IMR-90 (cell line): Measurements from ENCODE around the gene CRCP. TPM values are rescaled to one million over a fixed set of nuclear protein-coding genes. Genes with fewer than 3 reads are reported as not detected.

Experiments
- ATAC-seq: fragments of 200-7000 bp; cut with Tn5 transposase; 2 replicates; pipeline ENCODE4 v1.9.1; 2020; ENCODE audit warnings: low read depth, mild to moderate bottlenecking, moderate library complexity
- BruUV-seq: library from RNA; stranded (reverse); fragments of 400-500 nt; replicated peaks from 2 replicates; lab custom pipeline; 2021; lab: Mats Ljungman, UMichigan
- CTCF ChIA-PET: fragments of 300-600 bp; formaldehyde crosslinking; extraction: SDS; loops from one replicate; lab custom pipeline; 2021; ENCODE audit warnings: antibody characterized with exemption; lab: Yijun Ruan, JAX
- POLR2A ChIA-PET: fragments of 300-600 bp; sonication (Branson Sonifier 250); formaldehyde crosslinking; loops from one replicate; lab custom pipeline; 2022; ENCODE audit warnings: antibody characterized with exemption; ENCODE audit not compliant: unreplicated experiment; lab: Charles Lee
- DNase-seq: peaks from one replicate; pipeline ENCODE4 v3.0.0; 2013
- H2AFZ ChIP-seq: replicated peaks from 2 replicates; pipeline ENCODE3; 2013; ENCODE audit warnings: low read length, mild to moderate bottlenecking; ENCODE audit not compliant: poor library complexity
- H2AK5ac ChIP-seq: 2 replicates; pipeline ENCODE4 v1.6.1; 2013; ENCODE audit warnings: low read depth, low read length, inconsistent platforms
- H2AK9ac ChIP-seq: replicated peaks from 2 replicates; pipeline ENCODE3; 2013; ENCODE audit warnings: mild to moderate bottlenecking, low read depth, low read length, moderate library complexity; ENCODE audit not compliant: poor library complexity
- H2BK120ac ChIP-seq: 2 replicates; pipeline ENCODE4 v1.6.1; 2013; ENCODE audit warnings: low read depth, low read length, inconsistent platforms
- H2BK15ac ChIP-seq: 3 replicates; pipeline ENCODE4 v1.6.1; 2013; ENCODE audit warnings: low read depth, low read length, inconsistent platforms
- H2BK20ac ChIP-seq: 2 replicates; pipeline ENCODE4 v1.6.1; 2013; ENCODE audit warnings: low read depth, mild to moderate bottlenecking, inconsistent platforms, low read length, moderate library complexity
- H2BK5ac ChIP-seq: 2 replicates; pipeline ENCODE4 v1.6.1; 2013; ENCODE audit warnings: mild to moderate bottlenecking, low read depth, low read length, inconsistent platforms; ENCODE audit not compliant: poor library complexity, severe bottlenecking
- H3K14ac ChIP-seq: replicated peaks from 2 replicates; pipeline ENCODE4 v1.6.1; 2013; ENCODE audit warnings: low read depth, low read length, inconsistent platforms
- H3K18ac ChIP-seq: 2 replicates; pipeline ENCODE4 v1.6.1; 2013; ENCODE audit warnings: low read depth, low read length, control low read depth
- H3K23ac ChIP-seq: 2 replicates; pipeline ENCODE4 v1.6.1; 2013; ENCODE audit warnings: low read depth, low read length, inconsistent platforms
- H3K27ac ChIP-seq: 2 replicates; pipeline ENCODE4 v1.5.1; 2013; ENCODE audit warnings: mild to moderate bottlenecking, control low read depth, low read length; ENCODE audit not compliant: insufficient read depth
- H3K27me3 ChIP-seq: 2 replicates; pipeline ENCODE4 v1.6.1; 2013; ENCODE audit warnings: low read length; ENCODE audit not compliant: control insufficient read depth, insufficient read depth
- H3K36me3 ChIP-seq: 2 replicates; pipeline ENCODE4 v1.6.1; 2013; ENCODE audit warnings: low read length, mixed read lengths; ENCODE audit not compliant: control insufficient read depth, insufficient read depth
- H3K4ac ChIP-seq: 2 replicates; pipeline ENCODE4 v1.6.1; 2013; ENCODE audit warnings: low read depth, low read length, inconsistent platforms
- H3K4me1 ChIP-seq: 2 replicates; pipeline ENCODE4 v1.6.1; 2013; ENCODE audit warnings: low read length, mixed read lengths; ENCODE audit not compliant: control insufficient read depth, insufficient read depth
- H3K4me2 ChIP-seq: 2 replicates; pipeline ENCODE4 v1.6.1; 2013; ENCODE audit warnings: low read depth, mild to moderate bottlenecking, control low read depth, low read length, moderate library complexity
- H3K4me3 ChIP-seq: 2 replicates; pipeline ENCODE4 v1.5.1; 2013; ENCODE audit warnings: low read depth, mild to moderate bottlenecking, control low read depth, low read length, moderate library complexity; ENCODE audit not compliant: insufficient read depth
- H3K56ac ChIP-seq: 2 replicates; pipeline ENCODE4 v1.6.1; 2013; ENCODE audit warnings: low read length, inconsistent platforms; ENCODE audit not compliant: insufficient read depth; ENCODE audit errors: extremely low read depth
- H3K79me1 ChIP-seq, 2 experiments: 2 replicates each; pipeline ENCODE4 v1.6.1; 2013; ENCODE audit warnings: low read length in 2 of 2, inconsistent platforms in 1 of 2, low read depth in 1 of 2
- H3K9ac ChIP-seq: 2 replicates; pipeline ENCODE4 v1.6.1; 2013; ENCODE audit warnings: low read depth, low read length, control low read depth
- H3K9me1 ChIP-seq: 2 replicates; pipeline ENCODE4 v1.6.1; 2013; ENCODE audit warnings: low read length, inconsistent platforms; ENCODE audit not compliant: insufficient read depth
- H3K9me3 ChIP-seq: 2 replicates; pipeline ENCODE4 v1.6.1; 2013; ENCODE audit warnings: low read length; ENCODE audit not compliant: control insufficient read depth, insufficient read depth
- H4K20me1 ChIP-seq: 2 replicates; pipeline ENCODE4 v1.6.1; 2013; ENCODE audit warnings: low read length, inconsistent platforms; ENCODE audit not compliant: insufficient read depth
- H4K5ac ChIP-seq: 2 replicates; pipeline ENCODE4 v1.6.1; 2013; ENCODE audit warnings: mild to moderate bottlenecking, low read depth, low read length, control low read depth
- H4K8ac ChIP-seq, 2 experiments: 2 replicates each; pipeline ENCODE4 v1.6.1; 2013; ENCODE audit warnings: low read depth in 2 of 2, low read length in 2 of 2, control low read depth in 1 of 2, inconsistent platforms in 1 of 2
- H4K91ac ChIP-seq: 2 replicates; pipeline ENCODE4 v1.6.1; 2013; ENCODE audit warnings: low read depth, low read length, inconsistent platforms; ENCODE audit not compliant: insufficient read depth
- CEBPB ChIP-seq: IDR thresholded peaks from 2 replicates; pipeline ENCODE4 v1.6.1; 2012; ENCODE audit warnings: low read depth, low read length, improper control_type of control experiment
- CHD1 ChIP-seq: IDR thresholded peaks from 2 replicates; pipeline ENCODE4 v1.6.1; 2012; ENCODE audit warnings: low read depth, low read length, improper control_type of control experiment
- CTCF ChIP-seq: conservative IDR thresholded peaks from 2 replicates; pipeline ENCODE4 v1.5.1; 2012; ENCODE audit warnings: mild to moderate bottlenecking, low read depth, low read length, improper control_type of control experiment
- ELK1 ChIP-seq: fragments of 150-350 bp; IDR thresholded peaks from 2 replicates; pipeline ENCODE4 v1.6.1; 2016; ENCODE audit warnings: low read depth, mild to moderate bottlenecking, low read length, moderate library complexity, borderline replicate concordance
- FOS ChIP-seq: fragments of 150-350 bp; IDR thresholded peaks from 2 replicates; pipeline ENCODE4 v1.6.1; 2016; ENCODE audit warnings: low read depth, low read length
- MAFK ChIP-seq: IDR thresholded peaks from 2 replicates; pipeline ENCODE4 v1.6.1; 2012; ENCODE audit warnings: low read depth, low read length, improper control_type of control experiment
- MAZ ChIP-seq: IDR thresholded peaks from 2 replicates; pipeline ENCODE4 v1.6.1; 2012; ENCODE audit warnings: low read depth, mild to moderate bottlenecking, low read length, improper control_type of control experiment, moderate library complexity, borderline replicate concordance
- MXI1 ChIP-seq: IDR thresholded peaks from 2 replicates; pipeline ENCODE4 v1.6.1; 2012; ENCODE audit warnings: low read depth, mild to moderate bottlenecking, low read length, moderate library complexity, borderline replicate concordance
- POLR2A ChIP-seq: IDR thresholded peaks from 2 replicates; pipeline ENCODE4 v1.6.1; 2012; ENCODE audit warnings: mild to moderate bottlenecking, low read depth, low read length
- RCOR1 ChIP-seq: IDR thresholded peaks from 2 replicates; pipeline ENCODE4 v1.6.1; 2012; ENCODE audit warnings: mild to moderate bottlenecking, low read length, improper control_type of control experiment; ENCODE audit not compliant: insufficient replicate concordance
- RFX5 ChIP-seq: IDR thresholded peaks from 2 replicates; pipeline ENCODE4 v1.8.0; 2012; ENCODE audit warnings: low read depth, mild to moderate bottlenecking, low read length, moderate library complexity
- SMC3 ChIP-seq: fragments of 150-350 bp; IDR thresholded peaks from 2 replicates; pipeline ENCODE4 v1.6.1; 2016; ENCODE audit warnings: low read depth, mild to moderate bottlenecking, antibody characterized with exemption, low read length, moderate library complexity
- USF2 ChIP-seq: fragments of 150-350 bp; IDR thresholded peaks from 2 replicates; pipeline ENCODE4 v1.6.1; 2017; ENCODE audit warnings: mild to moderate bottlenecking, antibody characterized with exemption, low read length, low read depth
- WGBS, 2 experiments: methylation state at CpG; one replicate each; pipeline versions ENCODE4 v1.1.5 to v1.1.7; 2013; ENCODE audit warnings: missing lambda C conversion rate in 2 of 2; ENCODE audit not compliant: insufficient read length in 1 of 2; ENCODE audit errors: extremely low coverage in 2 of 2; 5-methylcytosine and 5-hydroxymethylcytosine counted together
- dilution Hi-C: fragments of 300-500 bp; cut with HindIII; formaldehyde crosslinking; loops from one replicate; pipeline ENCODE4 v1.14.3; 2018; ENCODE audit warnings: low sequenced_read_pairs; ENCODE audit not compliant: unreplicated experiment
- in situ Hi-C: fragments of 300-500 bp; cut with MboI; formaldehyde crosslinking; loops from 3 replicates; pipeline ENCODE4 v1.14.3; 2019; ENCODE audit warnings: low sequenced_read_pairs, inconsistent platforms, mixed read lengths
- intact Hi-C: fragments of 100-400 bp; cut with micrococcal nuclease; formaldehyde crosslinking; loops from 2 replicates; pipeline ENCODE4 v1.10.0; 2022
- polyA plus RNA-seq, 3 experiments: library from polyadenylated mRNA; depleted of rRNA; stranded (reverse); fragments of >200 nt; gene quantifications; 2 replicates each; pipeline ENCODE4 v1.2.3, GENCODE V29; 2012; ENCODE audit warnings: low replicate concordance in 1 of 3
- total RNA-seq: library from RNA; depleted of rRNA; stranded (reverse); fragments of >200 nt; gene quantifications from 2 replicates; pipeline ENCODE4 v1.2.3, GENCODE V29; 2012

Gene CRCP
- total and polyA plus RNA-seq, 2 of the 4 experiments (the other 2 are of a cell fraction): 22.9 to 37.5 TPM

DNA sequence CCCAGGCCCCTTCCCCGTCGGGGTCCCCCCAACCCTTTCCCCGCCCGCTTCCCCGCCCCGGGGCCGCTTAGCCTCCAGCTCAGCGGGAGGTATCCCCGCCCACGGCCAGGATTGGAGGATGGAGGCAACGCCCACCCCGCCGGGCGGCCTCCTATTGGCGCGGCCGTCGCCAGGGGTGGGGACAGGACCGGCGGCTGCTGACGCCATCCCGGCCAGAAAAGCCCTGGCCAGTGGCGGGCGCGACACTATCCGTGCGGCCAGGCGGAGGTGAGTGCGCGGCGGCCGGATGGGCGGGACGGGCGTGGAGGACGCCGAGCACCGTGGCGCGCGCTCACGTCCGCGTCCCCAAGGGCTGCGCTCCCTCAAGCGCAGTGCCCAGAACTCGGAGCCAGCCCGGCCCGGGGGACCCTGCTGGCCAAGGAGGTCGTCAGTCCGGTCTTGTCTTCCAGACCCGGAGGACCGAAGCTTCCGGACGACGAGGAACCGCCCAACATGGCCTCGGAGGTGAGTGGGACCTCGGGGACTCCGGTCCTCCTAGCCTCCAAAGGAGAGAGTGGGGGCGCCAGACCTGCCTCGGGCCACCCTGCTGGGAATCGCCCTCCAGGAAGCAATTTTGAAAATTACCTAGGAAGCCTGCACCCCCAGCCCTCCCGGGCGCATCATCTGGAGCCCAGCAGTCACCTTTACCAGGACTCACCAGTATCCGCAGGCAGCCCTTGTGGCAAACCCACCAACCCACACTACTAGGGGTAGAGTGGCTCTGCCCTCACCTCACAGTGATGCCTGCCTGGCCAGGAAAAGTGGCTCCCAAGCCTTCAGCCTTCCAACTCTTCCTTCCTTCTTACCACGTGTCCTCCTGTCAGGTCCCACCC is 38.8 kb upstream of the CRCP start, which contains the start of gene ASL:
Gene ASL (plus strand): TSS at position 230 of the 872 bp plus-strand sequence. CDS start 263 bp downstream, at position 493.
- intact Hi-C loops (no loop called here), in situ Hi-C loops (no loop called here), dilution Hi-C loops (no loop called here)
- peak within 1 kb of the TSS; percentile 20; the same call in 1 of the 2 replicates for H2BK20ac ChIP-seq
- H3K79me1 ChIP-seq: peaks cover 17 to 32% of the 10 kb centered on the region in 2 experiments
- no peaks in the 10 kb centered on the region for H3K9me3 ChIP-seq
- H2BK15ac ChIP-seq: peak within 1 kb of the TSS; percentile 85; the same call in 1 of the 3 replicates
- H3K56ac ChIP-seq: 0 out of 2 replicates have a peak within 1 kb of the TSS, but pooled peaks have one; percentile 32
- H3K4ac ChIP-seq: peak within 1 kb of the TSS; percentile 82
- peak within 1 kb of the TSS; percentile 87; the same call in 1 of the 2 replicates for H2BK120ac ChIP-seq
- peak within 1 kb of the TSS; percentile 72; the same call in 1 of the 2 replicates for H4K5ac ChIP-seq
- peak; percentile 100 for ATAC-seq
- peaks cover 5% of the 10 kb centered on the region; the same call in 1 of the 2 replicates for H3K36me3 ChIP-seq
- H2AK5ac ChIP-seq: peak within 1 kb of the TSS; percentile 52
- H2BK5ac ChIP-seq: peak within 1 kb of the TSS; percentile 80
- ChIA-PET POLR2A (interaction anchor here (1.0 kb wide), 1 partner anchor 8 kb away, joined by 3 read pairs; no protein-coding TSS in a partner anchor), CTCF (no interaction called here)
- WGBS, 2 experiments: 0% methylated on average over 45 of the region's 67 CpGs; no CpG with 5 or more reads in 1 of the 2 experiments
- peaks cover 4% of the 10 kb centered on the region for H3K9me1 ChIP-seq
- peak within 1 kb of the TSS; percentile 97 for H3K4me2 ChIP-seq
- peaks cover 7% of the 10 kb centered on the region for H3K4me1 ChIP-seq
- no peaks in the 10 kb centered on the region for H4K20me1 ChIP-seq
- peak within 1 kb of the TSS; percentile 99 for H2AFZ ChIP-seq
- H3K23ac ChIP-seq: peak within 1 kb of the TSS; percentile 81
- TSS peak; percentile 75 for BruUV-seq
- H4K91ac ChIP-seq: peak within 1 kb of the TSS; percentile 54
- H2AK9ac ChIP-seq: peak within 1 kb of the TSS; percentile 95
- H3K18ac ChIP-seq: peak within 1 kb of the TSS; percentile 22
- peak within 1 kb of the TSS; percentile 94 for H3K14ac ChIP-seq
- DNase-seq: peak; percentile 86
- H3K27ac ChIP-seq: peak within 1 kb of the TSS; percentile 69
- H3K4me3 ChIP-seq: peak within 1 kb of the TSS; percentile 95
- H3K9ac ChIP-seq: peak within 1 kb of the TSS; percentile 74
- H3K27me3 ChIP-seq: no peaks in the 10 kb centered on the region
- peak within 1 kb of the TSS; percentile 93; a peak in 3 of 4 replicates for H4K8ac ChIP-seq
- no peak for TF ChIP-seq CHD1
- TF ChIP-seq USF2: peak; percentile 10; the same call in 1 of the 2 replicates
- TF ChIP-seq MAFK: no peak
- no peak for TF ChIP-seq CEBPB
- TF ChIP-seq SMC3: no peak
- no peak for TF ChIP-seq FOS
- no peak for TF ChIP-seq ELK1
- no peak for TF ChIP-seq CTCF
- TF ChIP-seq RCOR1: no peak
- no peak for TF ChIP-seq RFX5
- TF ChIP-seq POLR2A: peak; percentile 87
- peak; percentile 96 for TF ChIP-seq MXI1
- TF ChIP-seq MAZ: peak; percentile 36; the same call in 1 of the 2 replicates
